ENCODE data around the gene CST2. TPM values are rescaled to one million over a fixed set of nuclear protein-coding genes. Genes with fewer than 3 reads are reported as not detected.
"Not testable (repeated sequence)": the region's sequence is repeated elsewhere in the genome, so short reads cannot be mapped to it uniquely, and the experiment has no call there.

Gene CST2
- total and polyA plus RNA-seq, 4 experiments from 2014 or later: not detected

- Mint-ChIP-seq H3K9me3 (peaks cover 0 to 4% (median 0%) of the 10 kb centered on the region in 8 donors), H3K4me1 (peaks cover 0 to 2% (median 0%) of the 10 kb centered on the region in 4 donors), H3K36me3 (no peaks in the 10 kb centered on the region), H3K4me3 (no peak overlapping the region), H3K27ac (no peak overlapping the region), H3K27me3 (peaks cover 9 to 27% of the 10 kb centered on the region in 2 donors)
- Histone ChIP-seq H3K4me3 (ENCODE audit: low read length in 2 of 2) (no peak overlapping the region), H3K27me3 (ENCODE audit: insufficient read depth, low read length) (no peaks in the 10 kb centered on the region), H3K9me3 (ENCODE audit: control insufficient read depth in 1 of 2, low read length in 2 of 2) (no peaks in the 10 kb centered on the region), H3K27ac (ENCODE audit: low read depth, low read length) (no peak overlapping the region), H3K4me1 (ENCODE audit: insufficient read depth, low read length) (no peaks in the 10 kb centered on the region), H3K36me3 (ENCODE audit: insufficient read depth, low read length) (no peaks in the 10 kb centered on the region)
- intact Hi-C loops (cut with micrococcal nuclease): no loop called here
- DNase-seq: no peak
- ChIA-PET POLR2A (ENCODE audit: partially characterized antibody) (no interaction called here), CTCF (ENCODE audit: partially characterized antibody) (no interaction called here)
Measured at GRCh38 chr20:23868321-23868720, 41.8 kb upstream of the CST2 start.

- H3K9me3 Mint-ChIP-seq: peaks cover 0 to 4% (median 0%) of the 10 kb centered on the region in 8 donors
- no peaks in the 10 kb centered on the region for H3K36me3 ChIP-seq (ENCODE audit: insufficient read depth, low read length)
Measured at GRCh38 chr20:23867152-23867776, 40.7 kb upstream of the CST2 start.

GRCh38 chr20:23860771-23861170 is 34.2 kb upstream of the CST2 start:
- H3K9me3 ChIP-seq (ENCODE audit: control insufficient read depth in 1 of 2, low read length in 2 of 2); H3K27ac Mint-ChIP-seq; H3K4me1 ChIP-seq (ENCODE audit: insufficient read depth, low read length); POLR2A ChIA-PET (ENCODE audit: partially characterized antibody); H3K4me3 Mint-ChIP-seq; intact Hi-C loops (cut with micrococcal nuclease); H3K4me1 Mint-ChIP-seq; H3K27me3 ChIP-seq (ENCODE audit: insufficient read depth, low read length); H3K36me3 ChIP-seq (ENCODE audit: insufficient read depth, low read length); DNase-seq; H3K27ac ChIP-seq (ENCODE audit: low read depth, low read length); H3K27me3 Mint-ChIP-seq; CTCF ChIA-PET (ENCODE audit: partially characterized antibody); H3K9me3 Mint-ChIP-seq; H3K36me3 Mint-ChIP-seq; H3K4me3 ChIP-seq (ENCODE audit: low read length in 2 of 2): not testable (repeated sequence)

More at GRCh38 chr20:23867152-23867776, 40.7 kb upstream of the CST2 start:
- Histone ChIP-seq H3K4me3 (ENCODE audit: low read length in 2 of 2) (no peak overlapping the region), H3K27me3 (ENCODE audit: insufficient read depth, low read length) (no peaks in the 10 kb centered on the region), H3K4me1 (ENCODE audit: insufficient read depth, low read length) (no peaks in the 10 kb centered on the region), H3K27ac (ENCODE audit: low read depth, low read length) (no peak overlapping the region), H3K9me3 (ENCODE audit: control insufficient read depth in 1 of 2, low read length in 2 of 2) (no peaks in the 10 kb centered on the region)
- CTCF ChIA-PET (ENCODE audit: partially characterized antibody): no interaction called here
- Mint-ChIP-seq H3K27me3 (peaks cover 9 to 27% of the 10 kb centered on the region in 2 donors), H3K4me3 (no peak overlapping the region), H3K27ac (no peak overlapping the region), H3K4me1 (no peaks in the 10 kb centered on the region), H3K36me3 (no peaks in the 10 kb centered on the region)
- DNase-seq: no peak
- intact Hi-C loops (cut with micrococcal nuclease): no loop called here
- POLR2A ChIA-PET (ENCODE audit: partially characterized antibody): no interaction called here

GRCh38 chr20:23857962-23858595 is 31.6 kb upstream of the CST2 start:
- H3K9me3 ChIP-seq (ENCODE audit: control insufficient read depth in 1 of 2, low read length in 2 of 2): no peaks in the 10 kb centered on the region
- no peaks in the 10 kb centered on the region for H3K4me1 ChIP-seq (ENCODE audit: insufficient read depth, low read length)
- H3K27me3 ChIP-seq (ENCODE audit: insufficient read depth, low read length): no peaks in the 10 kb centered on the region
- no peaks in the 10 kb centered on the region for H3K36me3 ChIP-seq (ENCODE audit: insufficient read depth, low read length)
- Mint-ChIP-seq H3K4me1 (no peaks in the 10 kb centered on the region), H3K4me3 (no peak overlapping the region), H3K9me3 (no peaks in the 10 kb centered on the region), H3K27ac (no peak overlapping the region), H3K27me3 (peaks cover 0 to 2% of the 10 kb centered on the region in 2 donors), H3K36me3 (no peaks in the 10 kb centered on the region)
- ChIA-PET CTCF (ENCODE audit: partially characterized antibody) (no interaction called here), POLR2A (ENCODE audit: partially characterized antibody) (no interaction called here)
- H3K27ac ChIP-seq (ENCODE audit: low read depth, low read length): no peak overlapping the region
- no peak overlapping the region for H3K4me3 ChIP-seq (ENCODE audit: low read length in 2 of 2)
- no peak for DNase-seq
- intact Hi-C loops (cut with micrococcal nuclease): no loop called here

- H3K9me3 Mint-ChIP-seq: no peaks in the 10 kb centered on the region
- CTCF ChIA-PET (ENCODE audit: partially characterized antibody): no interaction called here
- H3K4me1 Mint-ChIP-seq: no peaks in the 10 kb centered on the region
Measured at GRCh38 chr20:23856736-23857135, 30.2 kb upstream of the CST2 start.

GRCh38 chr20:23856226-23856625 is 29.7 kb upstream of the CST2 start:
- POLR2A ChIA-PET (ENCODE audit: partially characterized antibody): no interaction called here
- DNase-seq: no peak
- intact Hi-C loops (cut with micrococcal nuclease): no loop called here
- no peak overlapping the region for H3K27ac Mint-ChIP-seq
- no peaks in the 10 kb centered on the region for H3K9me3 ChIP-seq (ENCODE audit: control insufficient read depth in 1 of 2, low read length in 2 of 2)
- H3K4me1 ChIP-seq (ENCODE audit: insufficient read depth, low read length): no peaks in the 10 kb centered on the region
- H3K27me3 Mint-ChIP-seq: peaks cover 0 to 2% of the 10 kb centered on the region in 2 donors
- no peaks in the 10 kb centered on the region for H3K9me3 Mint-ChIP-seq
- no peak overlapping the region for H3K4me3 ChIP-seq (ENCODE audit: low read length in 2 of 2)
- no peak overlapping the region for H3K27ac ChIP-seq (ENCODE audit: low read depth, low read length)
- H3K4me1 Mint-ChIP-seq: no peaks in the 10 kb centered on the region
- no peaks in the 10 kb centered on the region for H3K36me3 Mint-ChIP-seq
- no peaks in the 10 kb centered on the region for H3K27me3 ChIP-seq (ENCODE audit: insufficient read depth, low read length)
- no peaks in the 10 kb centered on the region for H3K36me3 ChIP-seq (ENCODE audit: insufficient read depth, low read length)
- no peak overlapping the region for H3K4me3 Mint-ChIP-seq
- CTCF ChIA-PET (ENCODE audit: partially characterized antibody): no interaction called here

More at GRCh38 chr20:23856736-23857135, 30.2 kb upstream of the CST2 start:
- Mint-ChIP-seq H3K36me3 (no peaks in the 10 kb centered on the region), H3K27ac (no peak overlapping the region), H3K27me3 (peaks cover 0 to 2% of the 10 kb centered on the region in 2 donors), H3K4me3 (no peak overlapping the region)
- Histone ChIP-seq H3K36me3 (ENCODE audit: insufficient read depth, low read length) (no peaks in the 10 kb centered on the region), H3K4me3 (ENCODE audit: low read length in 2 of 2) (no peak overlapping the region), H3K27ac (ENCODE audit: low read depth, low read length) (no peak overlapping the region), H3K27me3 (ENCODE audit: insufficient read depth, low read length) (no peaks in the 10 kb centered on the region), H3K9me3 (ENCODE audit: control insufficient read depth in 1 of 2, low read length in 2 of 2) (no peaks in the 10 kb centered on the region), H3K4me1 (ENCODE audit: insufficient read depth, low read length) (no peaks in the 10 kb centered on the region)
- intact Hi-C loops (cut with micrococcal nuclease): no loop called here
- POLR2A ChIA-PET (ENCODE audit: partially characterized antibody): no interaction called here
- DNase-seq: no peak

GRCh38 chr20:23841693-23842092 is 15.2 kb upstream of the CST2 start:
- Mint-ChIP-seq H3K9me3 (peaks cover 0 to 12% (median under 1%) of the 10 kb centered on the region in 8 donors), H3K27ac (no peak overlapping the region), H3K27me3 (peaks cover 6 to 17% of the 10 kb centered on the region in 2 donors), H3K36me3 (no peaks in the 10 kb centered on the region), H3K4me1 (no peaks in the 10 kb centered on the region), H3K4me3 (no peak overlapping the region)
- no peaks in the 10 kb centered on the region for H3K36me3 ChIP-seq (ENCODE audit: insufficient read depth, low read length)
- H3K9me3 ChIP-seq (ENCODE audit: control insufficient read depth in 1 of 2, low read length in 2 of 2): no peaks in the 10 kb centered on the region
- ChIA-PET POLR2A (ENCODE audit: partially characterized antibody) (no interaction called here), CTCF (ENCODE audit: partially characterized antibody) (no interaction called here)
- H3K27ac ChIP-seq (ENCODE audit: low read depth, low read length): no peak overlapping the region
- intact Hi-C loops (cut with micrococcal nuclease): no loop called here
- H3K27me3 ChIP-seq (ENCODE audit: insufficient read depth, low read length): no peaks in the 10 kb centered on the region
- no peak for DNase-seq
- no peak overlapping the region for H3K4me3 ChIP-seq (ENCODE audit: low read length in 2 of 2)
- no peaks in the 10 kb centered on the region for H3K4me1 ChIP-seq (ENCODE audit: insufficient read depth, low read length)
